Transverse colon (tissue), 4 donors: ENCODE measurements around the gene IMP4. TPM values are rescaled to one million over a fixed set of nuclear protein-coding genes. Genes with fewer than 3 reads are reported as not detected.

Experiments
- DNase-seq: peaks from one replicate; pipeline ENCODE4 v3.0.0-alpha.2; 2019
- H3K27ac ChIP-seq, 4 donors: fragments of 200-600 bp; sonication (generic); 2 replicates each; pipeline ENCODE4 v1.5.1; 2016 to 2018; ENCODE audit warnings: inconsistent platforms in 4 of 4
- H3K27me3 ChIP-seq: fragments of 200-600 bp; sonication (generic); 2 replicates; pipeline ENCODE4 v1.5.1; 2017; ENCODE audit warnings: inconsistent platforms
- H3K36me3 ChIP-seq, 4 donors: fragments of 200-600 bp; sonication (generic); 2 replicates each; pipeline ENCODE4 v1.5.1; 2017 to 2019; ENCODE audit warnings: inconsistent platforms in 4 of 4
- H3K4me1 ChIP-seq, 4 donors: fragments of 200-600 bp; sonication (generic); 2 replicates each; pipeline ENCODE4 v1.5.1; 2017 to 2020; ENCODE audit warnings: inconsistent platforms in 4 of 4
- H3K4me3 ChIP-seq, 4 donors: fragments of 200-600 bp; sonication (generic); 1 replicate in 1 of 4; 2 replicates in 3 of 4; pipeline versions ENCODE4 v1.5.1 to v1.6.1; 2017 to 2019; ENCODE audit warnings: inconsistent platforms in 4 of 4
- H3K9me3 ChIP-seq, 2 donors: fragments of 200-600 bp; sonication (generic); 2 replicates each; pipeline ENCODE4 v1.5.1; 2017 to 2019; ENCODE audit warnings: inconsistent platforms in 2 of 2
- EP300 ChIP-seq: sonication (generic); formaldehyde crosslinking; IDR thresholded peaks from one replicate; pipeline ENCODE4 v1.6.1; 2017; ENCODE audit warnings: antibody characterized with exemption, low read depth
- POLR2A ChIP-seq: fragments of 450-650 bp; IDR thresholded peaks from one replicate; pipeline ENCODE4 v1.6.1; 2016; ENCODE audit warnings: antibody characterized with exemption, mild to moderate bottlenecking, moderate library complexity
- POLR2AphosphoS5 ChIP-seq, 3 donors: sonication (generic); formaldehyde crosslinking; IDR thresholded peaks; one replicate each; pipeline ENCODE4 v1.6.1; 2016; ENCODE audit warnings: antibody characterized with exemption in 3 of 3
- WGBS, 2 donors: methylation state at CpG; one replicate each; pipeline ENCODE4 v1.1.5; 2018; ENCODE audit warnings: low coverage in 1 of 2; 5-methylcytosine and 5-hydroxymethylcytosine counted together
- in situ Hi-C, 4 donors: fragments of 200-750 bp; cut with MboI; loops; one replicate each; pipeline versions ENCODE4 v1.15.0 to v1.15.1; 2017; ENCODE audit warnings: low sequenced_read_pairs in 3 of 4, low pct_ligation_motif_present in 1 of 4, low pct_unique_long_range_greater_than_20kb in 1 of 4
- intact Hi-C: fragments of 100-400 bp; cut with DNase I; formaldehyde crosslinking; loops from one replicate; pipeline ENCODE4 v1.15.1; 2023; ENCODE audit warnings: low total_unique reads
- total RNA-seq, 4 donors: library from RNA; depleted of rRNA; stranded (reverse); fragments of >200 nt; gene quantifications; one replicate each; pipeline ENCODE4 v1.1.0, GENCODE V29; 2016
- TF ChIP-seq, protein P1 (sequence below), 5 experiments: fragments of 200-600 bp in 3 of 5; fragments of 450-650 bp in 2 of 5; sonication (generic) in 3 of 5; IDR thresholded peaks; 1 replicate in 2 of 5; 2 replicates in 3 of 5; pipeline ENCODE4 v1.5.1; 2016 to 2017; ENCODE audit warnings: antibody characterized with exemption in 5 of 5, inconsistent platforms in 3 of 5, mild to moderate bottlenecking in 2 of 5, moderate library complexity in 1 of 5

Gene IMP4
- total RNA-seq, 4 donors from 2014 or later = 52.1 to 367 (median 83.7) TPM

DNA sequence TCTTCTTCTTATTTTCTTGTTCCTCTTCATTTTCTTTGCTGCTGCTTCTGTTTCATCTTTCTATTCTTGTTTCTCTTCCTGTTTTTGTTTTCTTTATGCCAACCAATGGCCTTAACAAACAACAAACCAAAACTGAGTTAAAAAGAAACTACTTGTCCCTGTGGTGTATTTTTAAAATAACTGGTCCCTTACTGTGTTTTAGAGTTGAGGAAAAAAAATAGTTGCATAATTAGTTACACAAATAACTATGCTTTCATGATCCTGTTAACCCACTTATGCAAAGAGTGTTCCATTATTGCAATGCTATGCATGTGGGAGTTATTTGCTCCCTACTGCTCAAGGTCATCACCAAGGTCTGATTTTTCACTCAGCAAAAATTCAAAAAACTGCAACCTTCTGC is 39.5 kb upstream of the IMP4 start:
- H3K4me3 ChIP-seq = no peak overlapping the region
- H3K4me1 ChIP-seq = no peaks in the 10 kb centered on the region
- H3K27ac ChIP-seq = no peak overlapping the region
- H3K9me3 ChIP-seq = no peaks in the 10 kb centered on the region
- TF ChIP-seq, protein P1, sequence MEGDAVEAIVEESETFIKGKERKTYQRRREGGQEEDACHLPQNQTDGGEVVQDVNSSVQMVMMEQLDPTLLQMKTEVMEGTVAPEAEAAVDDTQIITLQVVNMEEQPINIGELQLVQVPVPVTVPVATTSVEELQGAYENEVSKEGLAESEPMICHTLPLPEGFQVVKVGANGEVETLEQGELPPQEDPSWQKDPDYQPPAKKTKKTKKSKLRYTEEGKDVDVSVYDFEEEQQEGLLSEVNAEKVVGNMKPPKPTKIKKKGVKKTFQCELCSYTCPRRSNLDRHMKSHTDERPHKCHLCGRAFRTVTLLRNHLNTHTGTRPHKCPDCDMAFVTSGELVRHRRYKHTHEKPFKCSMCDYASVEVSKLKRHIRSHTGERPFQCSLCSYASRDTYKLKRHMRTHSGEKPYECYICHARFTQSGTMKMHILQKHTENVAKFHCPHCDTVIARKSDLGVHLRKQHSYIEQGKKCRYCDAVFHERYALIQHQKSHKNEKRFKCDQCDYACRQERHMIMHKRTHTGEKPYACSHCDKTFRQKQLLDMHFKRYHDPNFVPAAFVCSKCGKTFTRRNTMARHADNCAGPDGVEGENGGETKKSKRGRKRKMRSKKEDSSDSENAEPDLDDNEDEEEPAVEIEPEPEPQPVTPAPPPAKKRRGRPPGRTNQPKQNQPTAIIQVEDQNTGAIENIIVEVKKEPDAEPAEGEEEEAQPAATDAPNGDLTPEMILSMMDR (IDR thresholded peaks at IDR 0.05) = no peak
- TF ChIP-seq EP300 = no peak
- TF ChIP-seq POLR2A = no peak
- TF ChIP-seq POLR2AphosphoS5 (IDR thresholded peaks at IDR 0.05) = no peak
- no peak for DNase-seq
- H3K36me3 ChIP-seq = no peaks in the 10 kb centered on the region
- peaks cover 10% of the 10 kb centered on the region for H3K27me3 ChIP-seq
- in situ Hi-C loops = no loop called here
- intact Hi-C loops = no loop called here

- Histone ChIP-seq H3K4me1 (no peaks in the 10 kb centered on the region), H3K9me3 (no peaks in the 10 kb centered on the region), H3K36me3 (no peaks in the 10 kb centered on the region), H3K27ac (no peak overlapping the region), H3K4me3 (no peak overlapping the region), H3K27me3 (peaks cover 3% of the 10 kb centered on the region)
- TF ChIP-seq POLR2A = no peak
- no peak for TF ChIP-seq POLR2AphosphoS5 (IDR thresholded peaks at IDR 0.05)
- TF ChIP-seq, protein P1 (IDR thresholded peaks at IDR 0.05) = no peak
- no peak for TF ChIP-seq EP300
- DNase-seq = no peak
- intact Hi-C loops = no loop called here
- 76 to 87% methylated on average over 3 of the region's 3 CpGs for WGBS, 2 donors
- in situ Hi-C loops = no loop called here
Observed at GRCh38 chr2:130304726-130305125, 38.0 kb upstream of the IMP4 start.

DNA sequence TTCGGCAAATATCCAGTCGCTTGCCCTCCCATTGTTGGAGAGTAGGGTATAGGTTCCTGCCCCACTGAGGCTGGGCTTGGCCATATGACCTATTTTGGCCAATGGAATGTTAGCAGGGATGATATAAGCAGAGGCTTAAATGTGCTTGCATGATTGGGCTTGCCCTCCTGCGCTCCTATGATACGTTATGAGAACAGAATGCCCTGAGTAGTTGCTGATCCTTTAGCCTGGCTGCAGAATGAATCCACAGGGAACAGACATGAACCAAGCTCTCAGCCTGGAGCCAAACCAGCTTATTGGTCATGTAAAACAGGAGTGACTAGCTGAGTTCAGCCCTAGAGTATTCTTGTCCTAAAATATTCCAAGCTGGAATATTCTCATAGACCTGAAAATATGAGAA is 34.8 kb upstream of the IMP4 start:
- H3K36me3 ChIP-seq = no peaks in the 10 kb centered on the region
- no peak for DNase-seq
- intact Hi-C loops (no loop called here), in situ Hi-C loops (no loop called here)
- H3K4me1 ChIP-seq = no peaks in the 10 kb centered on the region
- TF ChIP-seq POLR2AphosphoS5 (IDR thresholded peaks at IDR 0.05) = no peak
- TF ChIP-seq EP300 = no peak
- no peak for TF ChIP-seq POLR2A
- TF ChIP-seq, protein P1 (IDR thresholded peaks at IDR 0.05) = no peak
- WGBS, 2 donors = 93 to 100% methylated on average over 1 to 4 of the region's 4 CpGs
- no peak overlapping the region for H3K27ac ChIP-seq
- H3K27me3 ChIP-seq = peaks cover 3% of the 10 kb centered on the region
- no peaks in the 10 kb centered on the region for H3K9me3 ChIP-seq
- H3K4me3 ChIP-seq = no peak overlapping the region

DNA sequence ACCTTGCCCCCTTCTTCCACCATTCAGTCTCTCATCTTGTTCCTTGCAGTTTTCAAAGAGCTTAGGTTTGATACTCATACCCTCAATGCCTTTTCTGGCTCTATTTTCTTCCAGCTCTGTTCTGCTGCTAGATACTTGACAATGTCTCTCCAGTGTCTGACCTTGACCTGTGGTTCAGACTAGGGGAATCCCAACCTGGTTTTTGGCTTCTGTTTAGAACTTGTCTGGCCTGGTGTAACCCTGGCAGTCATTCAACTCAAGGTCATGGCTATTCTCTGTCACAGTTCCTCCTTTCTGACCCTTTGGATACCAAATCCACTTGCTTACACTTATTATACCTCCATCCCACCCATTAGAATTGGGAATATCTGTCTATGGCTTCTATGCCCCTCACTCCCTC is 31.8 kb upstream of the IMP4 start:
- no peak for DNase-seq
- no peak overlapping the region for H3K4me3 ChIP-seq
- peaks cover 3% of the 10 kb centered on the region for H3K27me3 ChIP-seq
- in situ Hi-C loops = no loop called here
- no peaks in the 10 kb centered on the region for H3K36me3 ChIP-seq
- H3K4me1 ChIP-seq = no peaks in the 10 kb centered on the region
- H3K27ac ChIP-seq = no peak overlapping the region
- TF ChIP-seq, protein P1 (IDR thresholded peaks at IDR 0.05) = no peak
- no peak for TF ChIP-seq POLR2AphosphoS5 (IDR thresholded peaks at IDR 0.05)
- TF ChIP-seq EP300 = no peak
- TF ChIP-seq POLR2A = no peak
- intact Hi-C loops = no loop called here
- no peaks in the 10 kb centered on the region for H3K9me3 ChIP-seq
